ENCODE data around the gene TMEM200B.

TMEM200B gene

GRCh38 chr1:29156543-29157268 lies 33.0 kb upstream of the TMEM200B start (continued):
- TF ChIP-seq OVOL3 (tag by site-specific recombination; IDR thresholded peaks at IDR 0.05) (no peak), ZNF394 (tag by site-specific recombination; IDR thresholded peaks at IDR 0.05; ENCODE audit: borderline replicate concordance) (peak; percentile 92), ZNF404 (tag by site-specific recombination; IDR thresholded peaks at IDR 0.05) (no peak), ZNF701 (tag by site-specific recombination; IDR thresholded peaks at IDR 0.05) (no peak), AEBP2 (tag by site-specific recombination; IDR thresholded peaks at IDR 0.05; ENCODE audit: borderline replicate concordance) (no peak), GLIS1 (tag by site-specific recombination; IDR thresholded peaks at IDR 0.05) (no peak), ZNF148 (tag by site-specific recombination; IDR thresholded peaks at IDR 0.05; ENCODE audit: borderline replicate concordance) (no peak), ZNF362 (tag by site-specific recombination; IDR thresholded peaks at IDR 0.05) (no peak), ZNF791 (tag by site-specific recombination; IDR thresholded peaks at IDR 0.05) (no peak), ZXDB (tag by site-specific recombination; IDR thresholded peaks at IDR 0.05) (peak; percentile 72), ZNF335 (tag by site-specific recombination; conservative IDR thresholded peaks at IDR 0.05) (0 out of 2 replicates have a peak, but pooled peaks have one; percentile 21), ZNF133 (tag by site-specific recombination; IDR thresholded peaks at IDR 0.05) (no peak), ZNF585B (tag by site-specific recombination; IDR thresholded peaks at IDR 0.05) (no peak), KLF1 (tag by site-specific recombination; IDR thresholded peaks at IDR 0.05) (no peak), ZNF292 (tag by site-specific recombination; IDR thresholded peaks at IDR 0.05; ENCODE audit: borderline replicate concordance, low read depth) (no peak), ZNF280D (tag by site-specific recombination; IDR thresholded peaks at IDR 0.05) (no peak), ZBTB17 (tag by site-specific recombination; IDR thresholded peaks at IDR 0.05) (no peak), ZNF274 (IDR thresholded peaks at IDR 0.05; ENCODE audit: low read length) (no peak), ZNF274 (tag by site-specific recombination; IDR thresholded peaks at IDR 0.05; ENCODE audit: borderline replicate concordance) (no peak), ZNF239 (tag by site-specific recombination; IDR thresholded peaks at IDR 0.05) (no peak), ZNF580 (tag by site-specific recombination; IDR thresholded peaks at IDR 0.05) (no peak), ZNF433 (tag by site-specific recombination; IDR thresholded peaks at IDR 0.05; ENCODE audit: low read depth) (no peak), EGR2 (tag by site-specific recombination; IDR thresholded peaks at IDR 0.05; ENCODE audit: low read depth) (no peak), ZNF26 (tag by site-specific recombination; IDR thresholded peaks at IDR 0.05) (no peak), ZNF221 (tag by site-specific recombination; IDR thresholded peaks at IDR 0.05; ENCODE audit: borderline replicate concordance) (no peak), ZNF624 (tag by site-specific recombination; IDR thresholded peaks at IDR 0.05) (no peak), PRDM1 (tag by site-specific recombination; IDR thresholded peaks at IDR 0.05) (no peak; the same call in 1 of the 2 replicates), ZNF623 (tag by site-specific recombination; IDR thresholded peaks at IDR 0.05) (no peak), ZNF138 (tag by site-specific recombination; IDR thresholded peaks at IDR 0.05; ENCODE audit: borderline replicate concordance) (no peak), ZNF350 (tag by site-specific recombination; IDR thresholded peaks at IDR 0.05) (no peak), HOXC10 (CRISPR knock-in tag; IDR thresholded peaks at IDR 0.05) (no peak), YY2 (tag by site-specific recombination; IDR thresholded peaks at IDR 0.05) (no peak)

Measured in HEK293 (cell line).